K562 (cell line): ENCODE measurements around the gene CDK14. TPM values are rescaled to one million over a fixed set of nuclear protein-coding genes. Genes with fewer than 3 reads are reported as not detected.

Source experiments
- ATAC-seq: fragments of 200-7000 bp; cut with Tn5 transposase; 3 replicates; pipeline ENCODE4 v1.9.1; 2020; ENCODE audit warnings: moderate library complexity
- BruUV-seq: library from RNA; stranded (reverse); fragments of 400-500 nt; replicated peaks from 2 replicates; lab custom pipeline; 2021; lab: Mats Ljungman, UMichigan
- CTCF ChIA-PET: fragments of 300-600 bp; formaldehyde crosslinking; extraction: SDS; loops from one replicate; lab custom pipeline; 2021; ENCODE audit warnings: low intra/inter-chr PET ratio; lab: Yijun Ruan, JAX
- POLR2A ChIA-PET: fragments of 300-600, 350-650 bp; sonication (Branson Sonifier 250); formaldehyde crosslinking; extraction: SDS; loops from one replicate; lab custom pipeline; 2021; ENCODE audit warnings: antibody characterized with exemption, inconsistent platforms; lab: Yijun Ruan, JAX
- DNase-seq, 4 experiments: peaks; one replicate each; pipeline versions ENCODE4 v3.0.0 to v3.0.0-alpha.2; 2011 to 2018; ENCODE audit warnings: low spot score in 3 of 4, mixed read lengths in 3 of 4; ENCODE audit errors: extremely low read depth in 1 of 4
- FAIRE-seq: peaks from 2 replicates; lab custom pipeline; 2011; peaks lifted over from hg19 to GRCh38; lab: Jason Lieb, UNC
- H2AFZ ChIP-seq: 2 replicates; pipeline ENCODE4 v1.6.0; 2011; ENCODE audit warnings: low read depth, low read length, control low read depth, inconsistent platforms
- H3K27ac ChIP-seq: fragments of 200-600 bp; 3 replicates; pipeline ENCODE4 v1.8.0; 2011; ENCODE audit warnings: low read depth, mild to moderate bottlenecking, control low read depth, inconsistent platforms, low read length, moderate library complexity, mixed read lengths; ENCODE audit errors: extremely low read depth
- H3K27me3 ChIP-seq, 2 experiments: fragments of 300-600 bp in 1 of 2; 2 replicates in 1 of 2; 3 replicates in 1 of 2; pipeline versions ENCODE4 v1.6.0 to v1.8.0; 2011; ENCODE audit warnings: inconsistent platforms in 2 of 2, low read length in 2 of 2, mild to moderate bottlenecking in 1 of 2, mixed read lengths in 1 of 2, moderate library complexity in 1 of 2; ENCODE audit not compliant: control insufficient read depth in 2 of 2, insufficient read depth in 2 of 2
- H3K36me3 ChIP-seq: fragments of 300-600 bp; 3 replicates; pipeline ENCODE4 v1.8.0; 2011; ENCODE audit warnings: mild to moderate bottlenecking, low read length, inconsistent platforms; ENCODE audit not compliant: control insufficient read depth, insufficient read depth
- H3K4me1 ChIP-seq, 2 experiments: fragments of 200-600 bp in 1 of 2; replicated peaks in 1 of 2; 2 replicates in 1 of 2; 3 replicates in 1 of 2; pipeline versions ENCODE4 v1.5.1 to v1.8.0; 2011; ENCODE audit warnings: inconsistent platforms in 2 of 2, low read length in 2 of 2, mild to moderate bottlenecking in 1 of 2, mixed read lengths in 1 of 2, moderate library complexity in 1 of 2; ENCODE audit not compliant: control insufficient read depth in 2 of 2, insufficient read depth in 2 of 2
- H3K4me2 ChIP-seq: 2 replicates; pipeline ENCODE4 v1.6.1; 2011; ENCODE audit warnings: low read length, control low read depth, inconsistent platforms, mixed read lengths; ENCODE audit not compliant: insufficient read depth
- H3K4me3 ChIP-seq: fragments of 200-600 bp; sonication (generic), shearing (Covaris generic); 2 replicates; pipeline ENCODE4 v1.5.1; 2016; ENCODE audit warnings: control low read depth, inconsistent platforms
- H3K79me2 ChIP-seq: fragments of 200-600 bp; 3 replicates; pipeline ENCODE4 v1.8.0; 2011; ENCODE audit warnings: low read length, inconsistent platforms; ENCODE audit not compliant: control insufficient read depth, insufficient read depth
- H3K9ac ChIP-seq, 2 experiments: 2 replicates each; pipeline versions ENCODE4 v1.6.0 to v1.6.1; 2011; ENCODE audit warnings: low read depth in 2 of 2, low read length in 2 of 2, control low read depth in 1 of 2, inconsistent platforms in 1 of 2, mild to moderate bottlenecking in 1 of 2, mixed read lengths in 1 of 2; ENCODE audit not compliant: insufficient read depth in 1 of 2
- H3K9me1 ChIP-seq: one replicate; pipeline ENCODE4 v1.6.0; 2011; ENCODE audit warnings: inconsistent platforms, mild to moderate bottlenecking, low read length, moderate library complexity; ENCODE audit not compliant: control insufficient read depth, insufficient read depth
- H3K9me3 ChIP-seq: replicated peaks from 2 replicates; pipeline ENCODE4 v1.5.1; 2011; ENCODE audit warnings: low read depth, low read length, inconsistent platforms; ENCODE audit not compliant: control insufficient read depth, insufficient read depth
- H4K20me1 ChIP-seq: replicated peaks from 2 replicates; pipeline ENCODE4 v1.6.1; 2011; ENCODE audit warnings: low read length, inconsistent platforms, mixed read lengths; ENCODE audit not compliant: control insufficient read depth, insufficient read depth
- CEBPZ ChIP-seq: fragments of 150-350 bp; IDR thresholded peaks from 2 replicates; pipeline ENCODE4 v1.6.1; 2014; ENCODE audit warnings: low read depth, mild to moderate bottlenecking, low read length, borderline replicate concordance
- COPS2 ChIP-seq: fragments of 450-650 bp; conservative IDR thresholded peaks from 2 replicates; pipeline ENCODE4 v1.6.1; 2016; ENCODE audit warnings: mild to moderate bottlenecking, moderate library complexity
- E2F3 ChIP-seq: fragments of 250-450 bp; sonication (Bioruptor Pico); IDR thresholded peaks from 2 replicates; pipeline ENCODE4 v1.4.0; 2020; ENCODE audit warnings: mild to moderate bottlenecking
- EP400 ChIP-seq: fragments of 450-650 bp; IDR thresholded peaks from 2 replicates; pipeline ENCODE4 v1.6.1; 2017; ENCODE audit warnings: antibody characterized with exemption, mild to moderate bottlenecking, moderate library complexity
- FOXP1 ChIP-seq: sonication (generic); formaldehyde crosslinking; IDR thresholded peaks from 2 replicates; pipeline ENCODE4 v1.8.0; 2022; ENCODE audit warnings: mild to moderate bottlenecking, missing genetic modification reagents
- HMGXB4 ChIP-seq: sonication (generic); formaldehyde crosslinking; IDR thresholded peaks from 2 replicates; pipeline ENCODE4 v1.8.1; 2023; ENCODE audit warnings: mild to moderate bottlenecking, missing genetic modification reagents
- MEF2D ChIP-seq: conservative IDR thresholded peaks from 2 replicates; pipeline ENCODE4 v1.6.1; 2016; ENCODE audit warnings: low read depth, missing genetic modification characterization, missing compliant biosample characterization
- NBN ChIP-seq: fragments of 450-650 bp; IDR thresholded peaks from 2 replicates; pipeline ENCODE4 v1.6.1; 2016; ENCODE audit warnings: low read depth, mild to moderate bottlenecking
- NR4A1 ChIP-seq, 2 experiments: fragments of 250-450 bp in 1 of 2; fragments of 450-650 bp in 1 of 2; sonication (Bioruptor Pico) in 1 of 2; IDR thresholded peaks; 2 replicates each; pipeline versions ENCODE4 v1.4.0 to v1.6.1; 2016 to 2020; ENCODE audit warnings: mild to moderate bottlenecking in 2 of 2, missing compliant biosample characterization in 1 of 2, missing genetic modification characterization in 1 of 2, moderate library complexity in 1 of 2
- SMAD2 ChIP-seq: fragments of 150-350 bp; IDR thresholded peaks from 2 replicates; pipeline ENCODE4 v1.6.1; 2014; ENCODE audit warnings: low read depth, mild to moderate bottlenecking, low read length
- ZFP30 ChIP-seq: fragments of 250-450 bp; sonication (Bioruptor Pico); IDR thresholded peaks from 2 replicates; pipeline ENCODE4 v1.8.0; 2022; ENCODE audit warnings: moderate library complexity, mild to moderate bottlenecking, inconsistent platforms, borderline replicate concordance
- ZKSCAN3 ChIP-seq: fragments of 250-450 bp; sonication (Bioruptor Pico); IDR thresholded peaks from 2 replicates; pipeline ENCODE4 v1.4.0; 2020
- ZNF239 ChIP-seq: fragments of 250-450 bp; sonication (Bioruptor Pico); IDR thresholded peaks from 2 replicates; pipeline ENCODE4 v1.4.0; 2020; ENCODE audit warnings: mild to moderate bottlenecking
- WGBS: fragments of 100-300 bp; shearing (Covaris generic); methylation state at CpG from one replicate; pipeline ENCODE4 v1.1.6; 2016; ENCODE audit warnings: low coverage, mixed read lengths; ENCODE audit not compliant: insufficient coverage; ENCODE audit errors: missing lambda C conversion rate; 5-methylcytosine and 5-hydroxymethylcytosine counted together
- in situ Hi-C: fragments of 300-500 bp; cut with MboI; formaldehyde crosslinking; loops from 4 replicates; pipeline ENCODE4 v1.15.0; 2018; ENCODE audit warnings: inconsistent platforms, mixed read lengths
- intact Hi-C: fragments of 100-400 bp; cut with micrococcal nuclease; formaldehyde crosslinking; loops from 2 replicates; pipeline ENCODE4 v1.14.2; 2022
- polyA plus RNA-seq, 8 experiments: library from polyadenylated mRNA; depleted of rRNA in 4 of 8; stranded (reverse) in 5 of 8; unstranded in 3 of 8; fragments of >200 nt; fragmentation: Nextera tagmentation in 2 of 8; fragmentation: Illumina TruSeq in 1 of 8; extraction: Ambion mirVana in 2 of 8; extraction: Trizol in 1 of 8; gene quantifications; 2 replicates each; pipeline versions ENCODE4 v1.2.1 to v1.2.3, GENCODE V29; 2011 to 2014; ENCODE audit warnings: inconsistent platforms in 1 of 8, missing spikeins in 1 of 8
- total RNA-seq, 7 experiments: library from RNA; depleted of rRNA in 6 of 7; stranded (reverse); fragments of >200 nt in 6 of 7; fragmentation: Illumina TruSeq in 2 of 7; extraction: Trizol in 2 of 7; gene quantifications; 2 replicates each; pipeline versions ENCODE4 v1.2.1 to v1.2.3, GENCODE V29; 2011 to 2021; ENCODE audit warnings: low replicate concordance in 1 of 7

The CDK14 gene
- total and polyA plus RNA-seq, 9 of the 15 experiments (the other 6 are each of a cell fraction or from before 2014, with no cell fraction given), result 0.03 to 0.91 (median 0.16) TPM

GRCh38 chr7:90690159-90690858 lies 94.2 kb downstream of the CDK14 start (continued):
- no peak for TF ChIP-seq CEBPZ

GRCh38 chr7:90692396-90692795 lies 96.3 kb downstream of the CDK14 start:
- TF ChIP-seq ZKSCAN3 (CRISPR knock-in tag) (no peak), FOXP1 (CRISPR knock-in tag) (no peak), ZFP30 (CRISPR knock-in tag) (no peak), ZNF239 (CRISPR knock-in tag) (no peak), NR4A1 (CRISPR knock-in tag; IDR thresholded peaks at IDR 0.05) (no peak), NR4A1 (tag; IDR thresholded peaks at IDR 0.05) (no peak), SMAD2 (no peak), EP400 (no peak), NBN (no peak), HMGXB4 (CRISPR knock-in tag) (no peak), E2F3 (no peak), COPS2 (no peak), MEF2D (tag) (no peak)
- intact Hi-C loops, result no loop called here
- Histone ChIP-seq H3K27me3 (no peaks in the 10 kb centered on the region), H3K79me2 (no peaks in the 10 kb centered on the region), H3K4me1 (no peaks in the 10 kb centered on the region), H3K9me3 (no peaks in the 10 kb centered on the region), H2AFZ (no peak overlapping the region), H4K20me1 (no peaks in the 10 kb centered on the region), H3K9ac (no peak overlapping the region), H3K27ac (no peak overlapping the region), H3K9me1 (no peaks in the 10 kb centered on the region), H3K36me3 (no peaks in the 10 kb centered on the region), H3K4me3 (no peak overlapping the region), H3K4me2 (no peak overlapping the region)
- WGBS, result 1% methylated on average over 3 of the region's 3 CpGs
- no TSS peak for BruUV-seq
- DNase-seq (no peak), FAIRE-seq (no peak), ATAC-seq (no peak)
- CTCF ChIA-PET, result no interaction called here
- in situ Hi-C loops, result no loop called here
- POLR2A ChIA-PET, result no interaction called here
